Fibroblast of the aortic adventitia (primary cell): ENCODE data around the gene ARVCF. TPM values are rescaled to one million over a fixed set of nuclear protein-coding genes. Genes with fewer than 3 reads are reported as not detected.

Source experiments
- DNase-seq: peaks from one replicate; pipeline ENCODE4 v3.0.0-alpha.2; 2010; ENCODE audit warnings: low read depth
- H3K4me3 ChIP-seq: 2 replicates; pipeline ENCODE4 v1.5.1; 2011; ENCODE audit warnings: low read depth, mild to moderate bottlenecking, control low read depth, low read length, moderate library complexity
- CTCF ChIP-seq: IDR thresholded peaks from 2 replicates; pipeline ENCODE4 v1.5.1; 2011; ENCODE audit warnings: mild to moderate bottlenecking, low read length, control low read depth, inconsistent platforms; ENCODE audit not compliant: insufficient read depth
- total RNA-seq: library from RNA; depleted of rRNA; stranded (reverse); fragments of >200 nt; gene quantifications from 2 replicates; pipeline ENCODE4 v1.2.3, GENCODE V29; 2012; ENCODE audit warnings: low replicate concordance

Gene ARVCF
- total RNA-seq, 1 donor = 12.9 TPM

GRCh38 chr22:20019661-20020532 is 3.3 kb upstream of the ARVCF start:
- TF ChIP-seq CTCF = no peak
- H3K4me3 ChIP-seq = peak overlapping the region; percentile 73
- DNase-seq = no peak

GRCh38 chr22:20018001-20018400 is 1.4 kb upstream of the ARVCF start:
- TF ChIP-seq CTCF = no peak
- DNase-seq = no peak
- no peak overlapping the region for H3K4me3 ChIP-seq

DNA sequence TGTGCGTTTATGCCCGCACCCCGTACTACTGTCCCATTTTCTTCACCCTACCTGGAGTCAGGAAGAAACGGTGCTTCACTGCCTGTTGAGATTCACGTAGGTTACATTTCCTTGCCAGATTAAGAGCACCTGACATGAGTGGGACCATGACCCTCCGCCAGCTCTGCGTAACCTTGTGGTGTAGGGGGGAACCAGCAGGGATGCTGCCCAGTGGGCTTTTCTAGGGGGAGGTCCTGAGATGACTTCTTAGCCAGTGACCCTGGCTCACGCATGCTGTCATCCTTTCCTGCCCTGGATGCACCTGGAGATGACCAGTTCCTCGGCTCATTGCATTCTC is 967 bp upstream of the ARVCF start:
- H3K4me3 ChIP-seq = no peak overlapping the region
- no peak for TF ChIP-seq CTCF
- DNase-seq = no peak

DNA sequence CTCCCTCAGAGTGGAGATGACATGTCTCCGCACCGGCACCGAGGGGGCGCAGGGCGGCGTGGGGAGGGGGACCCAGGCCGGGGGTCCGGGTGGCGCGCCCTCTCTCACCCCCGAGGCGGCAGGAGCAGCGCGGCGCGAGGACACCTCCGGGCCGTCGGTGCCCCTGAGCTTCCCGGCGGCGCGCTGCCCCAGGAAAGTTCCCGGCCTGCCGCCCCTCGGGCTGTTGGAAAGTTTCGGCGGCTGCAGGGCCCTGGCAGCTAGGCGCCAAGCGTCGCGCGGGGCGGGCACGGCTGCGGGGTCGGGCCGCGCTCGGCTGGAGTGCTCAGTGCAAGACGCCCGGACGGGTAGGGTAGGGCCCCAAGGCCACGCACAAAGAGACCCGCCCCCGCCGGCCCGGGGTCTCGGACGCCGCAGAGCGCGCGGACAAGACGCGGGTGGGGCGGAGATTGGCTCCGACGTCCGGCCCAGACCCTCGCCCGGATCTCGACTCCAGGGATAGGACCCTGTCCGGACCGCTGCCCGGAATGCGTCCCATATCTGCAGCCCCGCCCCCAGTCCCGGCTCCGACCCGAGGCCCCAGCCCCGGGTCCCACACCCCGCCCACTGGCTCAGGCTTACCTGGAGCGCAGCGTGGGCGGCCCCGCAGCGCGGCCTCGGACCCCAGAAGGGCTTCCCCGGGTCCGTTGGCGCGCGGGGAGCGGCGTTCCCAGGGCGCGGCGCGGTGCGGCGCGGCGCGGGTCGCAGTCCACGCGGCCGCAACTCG is 471 bp downstream of the ARVCF start:
- no peak for DNase-seq
- no peak for TF ChIP-seq CTCF
- peak overlapping the region; percentile 62 for H3K4me3 ChIP-seq

DNA sequence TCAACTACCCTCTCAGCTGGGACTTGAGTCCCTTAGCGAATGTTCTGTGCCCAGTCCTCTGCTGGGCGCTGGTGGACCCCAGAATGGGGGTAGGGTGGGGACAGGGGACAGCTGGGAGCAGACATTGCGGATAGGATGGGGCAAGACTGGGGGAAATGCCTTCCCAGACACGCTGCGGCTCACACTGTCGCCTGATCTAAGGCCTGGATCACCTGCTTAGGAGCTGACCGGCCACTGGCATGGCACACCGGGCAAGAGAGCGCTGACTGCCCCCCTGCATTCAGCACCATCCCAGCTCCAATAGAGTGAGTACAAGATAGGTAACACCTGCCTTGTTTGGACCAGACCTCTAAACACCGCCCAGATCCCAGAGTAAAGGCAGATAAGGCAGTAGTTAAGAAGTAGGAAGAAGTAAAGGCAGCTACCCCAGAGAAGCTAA is 1.4 kb downstream of the ARVCF start:
- DNase-seq = no peak
- H3K4me3 ChIP-seq = no peak overlapping the region
- TF ChIP-seq CTCF = no peak

DNA sequence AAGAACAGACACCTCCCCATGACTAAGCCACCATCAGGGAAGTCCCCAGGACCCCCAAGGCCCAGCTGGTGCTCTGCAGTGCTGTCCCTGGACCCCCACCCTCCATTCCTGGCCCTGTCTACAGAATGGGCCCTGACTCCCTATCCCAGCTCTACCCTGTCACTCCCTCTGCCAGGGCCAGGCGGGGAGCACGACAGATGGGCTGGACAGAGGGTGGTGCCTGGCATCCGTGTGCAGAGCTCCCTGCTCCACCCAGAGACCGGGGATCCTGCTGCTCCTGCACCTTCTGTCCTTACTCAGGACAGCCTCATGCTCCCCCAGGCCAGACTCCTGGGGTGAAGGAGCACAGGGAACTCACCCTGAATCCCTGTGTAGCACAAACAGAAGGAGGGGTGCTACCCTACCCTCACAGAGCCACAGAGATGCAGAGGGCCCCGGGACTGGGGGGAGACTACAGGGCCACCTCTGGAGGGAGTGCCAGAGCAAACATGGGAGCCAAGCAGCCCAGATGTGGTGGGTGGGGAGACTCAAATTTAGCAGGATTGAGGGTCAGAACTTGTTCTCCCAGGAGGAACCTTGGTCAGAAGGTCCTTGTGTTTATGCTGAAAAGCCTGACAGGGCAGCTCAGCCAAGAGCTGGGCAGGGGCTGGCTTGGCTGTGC is 2.0 kb downstream of the ARVCF start:
- no peak for TF ChIP-seq CTCF
- H3K4me3 ChIP-seq = no peak overlapping the region
- DNase-seq = no peak
